OCI-LY1 (cell line): ENCODE measurements around the gene EPHA7.

Experiments
- EZH2 ChIP-seq: fragments of 200-600 bp; sonication (generic), shearing (Covaris generic); IDR thresholded peaks from 2 replicates; pipeline ENCODE4 v1.8.0; 2017; ENCODE audit warnings: borderline replicate concordance, mixed run types, mild to moderate bottlenecking, antibody characterized with exemption, low read length, moderate library complexity, mixed read lengths
- TF ChIP-seq, protein P1 (sequence below): fragments of 200-600 bp; sonication (generic), shearing (Covaris generic); IDR thresholded peaks from 2 replicates; pipeline ENCODE4 v1.5.1; 2017; ENCODE audit warnings: mild to moderate bottlenecking, antibody characterized with exemption, low read length, moderate library complexity, mixed read lengths

DNA sequence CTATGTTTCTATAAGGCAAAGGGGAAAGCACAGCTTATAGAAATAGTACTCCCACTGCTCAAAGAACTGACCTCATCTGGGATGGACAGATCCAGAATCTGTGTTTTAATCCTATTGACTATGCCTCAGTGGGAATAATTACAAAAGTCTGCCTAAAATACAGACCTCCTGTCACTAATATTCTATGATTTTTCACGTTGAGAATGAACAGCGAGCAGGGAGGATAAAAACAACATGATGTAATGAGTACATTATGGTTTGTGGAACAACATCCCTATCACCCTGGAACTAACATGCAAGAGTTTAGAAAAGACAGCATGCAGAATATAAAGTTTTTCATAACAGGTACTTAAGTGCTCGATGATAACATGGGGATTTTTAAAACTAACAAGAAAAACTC is 53.9 kb downstream of the EPHA7 start:
- TF ChIP-seq, protein P1, sequence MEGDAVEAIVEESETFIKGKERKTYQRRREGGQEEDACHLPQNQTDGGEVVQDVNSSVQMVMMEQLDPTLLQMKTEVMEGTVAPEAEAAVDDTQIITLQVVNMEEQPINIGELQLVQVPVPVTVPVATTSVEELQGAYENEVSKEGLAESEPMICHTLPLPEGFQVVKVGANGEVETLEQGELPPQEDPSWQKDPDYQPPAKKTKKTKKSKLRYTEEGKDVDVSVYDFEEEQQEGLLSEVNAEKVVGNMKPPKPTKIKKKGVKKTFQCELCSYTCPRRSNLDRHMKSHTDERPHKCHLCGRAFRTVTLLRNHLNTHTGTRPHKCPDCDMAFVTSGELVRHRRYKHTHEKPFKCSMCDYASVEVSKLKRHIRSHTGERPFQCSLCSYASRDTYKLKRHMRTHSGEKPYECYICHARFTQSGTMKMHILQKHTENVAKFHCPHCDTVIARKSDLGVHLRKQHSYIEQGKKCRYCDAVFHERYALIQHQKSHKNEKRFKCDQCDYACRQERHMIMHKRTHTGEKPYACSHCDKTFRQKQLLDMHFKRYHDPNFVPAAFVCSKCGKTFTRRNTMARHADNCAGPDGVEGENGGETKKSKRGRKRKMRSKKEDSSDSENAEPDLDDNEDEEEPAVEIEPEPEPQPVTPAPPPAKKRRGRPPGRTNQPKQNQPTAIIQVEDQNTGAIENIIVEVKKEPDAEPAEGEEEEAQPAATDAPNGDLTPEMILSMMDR = no peak
- TF ChIP-seq EZH2 = no peak
